ENCODE measurements around the gene FAAP20. TPM values are rescaled to one million over a fixed set of nuclear protein-coding genes. Genes with fewer than 3 reads are reported as not detected.
A peak's percentile ranks its signal among the peaks of the same experiment; 100 is the strongest.

Gene FAAP20
- total RNA-seq, 2 donors from 2014 or later, result 35.4 to 41.4 TPM

DNA sequence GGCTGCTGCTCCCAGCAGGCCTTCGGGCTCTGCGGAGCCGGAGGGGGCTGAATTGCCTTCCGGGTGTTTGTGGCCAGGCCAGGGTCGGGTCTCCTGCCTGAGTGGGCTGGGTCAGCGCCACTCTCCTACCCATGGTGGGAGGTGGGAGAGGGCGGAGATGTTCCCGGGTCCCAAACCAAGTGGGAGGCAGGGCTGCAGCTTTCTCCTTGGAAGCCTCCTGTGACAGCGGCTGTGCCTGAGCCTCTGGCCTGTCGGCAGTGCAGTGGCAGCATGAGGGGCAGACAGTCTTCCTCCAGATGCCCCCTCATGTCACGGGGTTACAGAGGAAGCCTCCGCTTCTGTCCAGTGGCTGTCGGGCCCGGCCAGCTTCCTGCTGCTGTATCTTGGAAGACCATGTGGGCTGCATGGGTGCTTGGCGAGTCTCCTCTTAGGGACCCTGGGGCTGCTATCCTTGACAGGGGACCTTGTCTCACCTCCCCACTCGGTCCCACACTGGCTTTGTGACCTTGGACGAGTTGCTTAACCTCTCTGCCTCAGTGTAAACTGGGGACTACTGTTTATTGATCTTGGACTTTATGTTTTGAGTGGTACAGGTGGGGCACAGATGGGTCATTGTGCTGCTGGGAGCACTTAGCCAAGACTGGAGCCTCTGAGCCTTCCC, 37.8 kb upstream of the FAAP20 start:
- ATAC-seq (no peak), DNase-seq (no peak)
- intact Hi-C loops (cut with DNase I), result loop anchor here (5.0 to 10.0 kb wide), 2 partner anchors 70 to 72 kb away; no protein-coding TSS in a partner anchor

DNA sequence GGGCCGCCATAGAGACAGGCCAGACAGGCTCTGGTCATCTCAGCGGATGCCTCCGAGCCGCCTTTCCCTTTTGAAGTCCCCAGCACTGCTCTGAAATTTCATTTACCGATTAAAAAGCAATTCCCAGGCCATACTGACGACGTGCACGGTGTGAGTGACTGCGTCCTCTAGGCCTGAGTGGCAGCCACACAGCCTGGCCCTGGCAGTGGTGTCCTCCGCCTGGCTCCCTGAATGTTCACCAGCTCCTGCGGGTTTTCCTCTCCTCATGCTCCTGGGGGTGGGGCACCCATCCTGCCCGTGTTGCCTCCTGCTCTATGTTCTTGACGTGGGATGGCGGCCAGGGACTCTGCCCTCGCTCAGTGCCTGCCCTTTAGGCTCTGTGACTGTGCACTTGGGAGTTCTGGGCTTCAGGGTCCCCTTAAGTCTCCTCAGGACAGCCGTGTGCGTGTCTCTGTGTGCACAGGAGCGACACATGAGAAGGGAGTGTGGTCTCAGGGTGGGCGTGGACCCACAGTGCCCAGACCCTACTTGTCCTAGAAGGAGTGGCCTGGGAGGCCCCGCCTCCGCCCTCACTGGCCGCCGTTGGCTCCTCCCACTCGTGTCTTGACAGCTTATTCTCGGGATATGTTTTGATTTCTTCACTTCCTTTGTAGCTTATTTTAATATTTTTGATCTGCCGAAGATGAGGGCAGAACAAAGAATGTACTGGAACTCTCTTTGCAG, 37.1 kb upstream of the FAAP20 start:
- intact Hi-C loops (cut with DNase I), result loop anchor here (5.0 to 10.0 kb wide), 2 partner anchors 71 to 73 kb away; no protein-coding TSS in a partner anchor
- ATAC-seq, result peak; percentile 16 to 27
- DNase-seq, result peak; percentile 87

DNA sequence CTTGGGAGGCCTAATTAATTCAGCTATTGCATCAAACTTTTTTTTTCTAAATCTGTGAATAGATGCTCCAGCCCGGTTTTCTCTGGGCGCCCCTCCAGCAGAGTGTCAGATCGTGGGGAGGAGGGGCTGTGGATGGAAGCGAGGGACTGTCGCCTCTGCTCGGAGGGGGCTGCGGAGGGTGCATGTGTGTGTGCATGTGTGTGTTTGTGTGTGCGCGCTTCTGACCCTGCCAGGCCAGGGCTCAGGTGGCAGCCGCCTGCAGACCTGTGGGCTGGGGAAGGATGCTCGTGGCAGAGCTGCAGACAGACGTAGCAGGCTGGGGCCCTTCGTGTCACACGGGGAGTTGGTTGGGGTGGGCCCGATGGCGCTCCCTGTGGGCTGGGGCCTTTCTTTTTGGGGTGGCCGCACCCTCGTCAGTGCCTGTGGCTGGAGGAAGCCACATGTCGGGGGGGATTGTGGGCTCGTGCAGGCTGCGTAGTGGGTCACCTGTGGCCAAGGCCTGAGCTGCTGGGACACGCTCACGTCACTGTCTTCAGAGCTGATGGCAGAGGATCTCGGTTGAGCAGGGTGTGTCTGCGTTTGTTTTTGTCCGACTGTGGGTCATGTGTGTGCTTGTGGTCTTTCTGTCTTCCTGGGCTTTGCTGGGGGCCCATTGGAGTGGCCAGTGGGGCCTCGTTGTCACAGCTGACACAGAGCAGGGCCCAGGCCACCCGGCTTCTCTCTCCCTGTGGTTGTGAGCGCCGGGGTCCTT, 36.4 kb upstream of the FAAP20 start:
- no peak for DNase-seq
- intact Hi-C loops (cut with DNase I), result loop anchor here (5.0 to 10.0 kb wide), 2 partner anchors 71 to 74 kb away; no protein-coding TSS in a partner anchor
- ATAC-seq, result no peak

DNA sequence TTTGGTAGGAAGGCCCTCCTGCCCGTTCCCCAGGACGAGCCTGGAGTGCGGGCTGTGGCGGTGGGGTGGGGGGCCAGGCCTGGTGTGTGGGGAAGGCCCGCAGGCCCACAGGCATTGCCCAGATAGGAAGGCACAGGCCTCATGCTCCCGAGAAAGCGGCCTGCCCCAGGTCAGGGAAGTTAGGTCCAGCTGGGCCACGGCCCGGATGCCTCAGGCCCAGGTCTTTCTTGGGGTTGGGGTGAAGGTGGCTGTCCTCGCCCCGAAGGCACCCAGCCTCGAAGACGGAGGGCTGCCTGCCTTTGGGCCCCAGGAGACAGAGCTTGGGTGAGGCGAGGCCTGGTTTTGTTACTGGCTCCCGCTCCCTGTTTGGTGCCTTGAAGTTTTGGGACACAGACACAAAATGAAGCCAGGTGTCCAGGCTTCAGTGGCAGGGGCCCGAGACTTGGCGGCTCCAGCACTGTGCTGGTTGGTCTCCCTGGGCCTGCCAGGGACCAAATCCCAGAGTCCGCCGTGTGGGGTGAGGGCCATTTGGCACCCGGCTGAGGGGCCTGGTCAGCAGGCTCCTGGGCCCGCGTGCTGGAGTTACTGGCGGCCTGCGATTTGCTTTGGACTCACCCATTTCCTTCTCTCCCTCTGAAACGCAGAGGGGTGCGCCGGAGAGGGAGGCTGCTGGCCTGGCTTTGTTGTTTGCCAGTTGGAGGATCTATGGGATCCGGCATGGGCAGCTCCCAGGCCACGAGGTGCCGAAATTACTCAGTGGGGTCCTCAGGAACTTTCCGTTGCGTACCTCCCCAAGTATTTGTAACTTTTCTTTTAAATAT, 35.5 kb upstream of the FAAP20 start:
- intact Hi-C loops (cut with DNase I), result loop anchor here (5.0 to 10.0 kb wide), 2 partner anchors 72 to 75 kb away; no protein-coding TSS in a partner anchor
- DNase-seq, result peak; percentile 74
- ATAC-seq, result peak in 1 of 2 donors; percentile 0

DNA sequence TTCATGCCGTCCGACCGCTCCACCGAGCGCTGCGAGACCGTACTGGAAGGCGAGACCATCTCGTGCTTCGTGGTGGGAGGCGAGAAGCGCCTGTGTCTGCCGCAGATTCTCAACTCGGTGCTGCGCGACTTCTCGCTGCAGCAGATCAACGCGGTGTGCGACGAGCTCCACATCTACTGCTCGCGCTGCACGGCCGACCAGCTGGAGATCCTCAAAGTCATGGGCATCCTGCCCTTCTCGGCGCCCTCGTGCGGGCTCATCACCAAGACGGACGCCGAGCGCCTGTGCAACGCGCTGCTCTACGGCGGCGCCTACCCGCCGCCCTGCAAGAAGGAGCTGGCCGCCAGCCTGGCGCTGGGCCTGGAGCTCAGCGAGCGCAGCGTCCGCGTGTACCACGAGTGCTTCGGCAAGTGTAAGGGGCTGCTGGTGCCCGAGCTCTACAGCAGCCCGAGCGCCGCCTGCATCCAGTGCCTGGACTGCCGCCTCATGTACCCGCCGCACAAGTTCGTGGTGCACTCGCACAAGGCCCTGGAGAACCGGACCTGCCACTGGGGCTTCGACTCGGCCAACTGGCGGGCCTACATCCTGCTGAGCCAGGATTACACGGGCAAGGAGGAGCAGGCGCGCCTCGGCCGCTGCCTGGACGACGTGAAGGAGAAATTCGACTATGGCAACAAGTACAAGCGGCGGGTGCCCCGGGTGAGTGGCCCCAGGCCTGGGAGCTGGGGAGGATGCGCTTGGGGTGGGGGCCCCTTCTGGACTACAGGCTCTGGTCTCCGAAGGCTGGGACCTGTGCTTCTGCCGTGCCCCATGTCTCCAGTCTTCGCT, 34.7 kb upstream of the FAAP20 start:
- intact Hi-C loops (cut with DNase I), result no loop called here
- ATAC-seq (peak; percentile 17 to 33), DNase-seq (peak; percentile 81)

DNA sequence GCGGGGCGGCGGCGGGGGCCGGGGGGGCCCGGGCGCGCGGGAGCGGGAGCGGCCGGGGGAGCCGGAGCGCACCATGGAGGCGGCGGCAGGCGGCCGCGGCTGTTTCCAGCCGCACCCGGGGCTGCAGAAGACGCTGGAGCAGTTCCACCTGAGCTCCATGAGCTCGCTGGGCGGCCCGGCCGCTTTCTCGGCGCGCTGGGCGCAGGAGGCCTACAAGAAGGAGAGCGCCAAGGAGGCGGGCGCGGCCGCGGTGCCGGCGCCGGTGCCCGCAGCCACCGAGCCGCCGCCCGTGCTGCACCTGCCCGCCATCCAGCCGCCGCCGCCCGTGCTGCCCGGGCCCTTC, 34.1 kb upstream of the FAAP20 start:
- intact Hi-C loops (cut with DNase I), result no loop called here
- DNase-seq (peak; percentile 38), ATAC-seq (no peak)

DNA sequence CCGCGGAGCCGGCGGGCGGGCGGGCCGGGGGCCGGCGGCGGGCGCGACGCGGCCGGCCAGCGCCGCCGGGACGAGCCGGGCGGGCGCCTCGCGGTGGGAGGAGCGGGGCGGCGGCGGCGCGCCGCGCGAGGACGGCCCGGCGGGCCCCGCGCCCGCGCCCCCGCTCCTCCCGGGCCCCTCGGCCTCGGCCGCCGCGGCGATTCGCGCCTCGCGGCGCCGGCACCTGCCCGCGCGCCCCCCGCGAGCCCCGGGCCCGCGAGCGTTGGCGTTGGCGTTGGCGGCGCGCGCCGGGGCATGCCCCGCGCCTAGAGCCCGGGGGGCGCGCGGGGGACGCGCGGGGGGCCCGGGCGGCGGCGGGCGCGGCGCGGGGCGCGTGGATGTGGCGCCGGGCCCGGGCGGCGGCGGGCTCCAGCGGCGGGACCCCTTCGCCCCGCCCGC, 33.6 kb upstream of the FAAP20 start, which contains the start of gene SKI:
Gene SKI (plus strand): TSS at position 163 of the 438 bp plus-strand sequence. CDS start 448 bp downstream, outside the sequence.
- no peak for DNase-seq
- intact Hi-C loops (cut with DNase I), result no loop called here

DNA sequence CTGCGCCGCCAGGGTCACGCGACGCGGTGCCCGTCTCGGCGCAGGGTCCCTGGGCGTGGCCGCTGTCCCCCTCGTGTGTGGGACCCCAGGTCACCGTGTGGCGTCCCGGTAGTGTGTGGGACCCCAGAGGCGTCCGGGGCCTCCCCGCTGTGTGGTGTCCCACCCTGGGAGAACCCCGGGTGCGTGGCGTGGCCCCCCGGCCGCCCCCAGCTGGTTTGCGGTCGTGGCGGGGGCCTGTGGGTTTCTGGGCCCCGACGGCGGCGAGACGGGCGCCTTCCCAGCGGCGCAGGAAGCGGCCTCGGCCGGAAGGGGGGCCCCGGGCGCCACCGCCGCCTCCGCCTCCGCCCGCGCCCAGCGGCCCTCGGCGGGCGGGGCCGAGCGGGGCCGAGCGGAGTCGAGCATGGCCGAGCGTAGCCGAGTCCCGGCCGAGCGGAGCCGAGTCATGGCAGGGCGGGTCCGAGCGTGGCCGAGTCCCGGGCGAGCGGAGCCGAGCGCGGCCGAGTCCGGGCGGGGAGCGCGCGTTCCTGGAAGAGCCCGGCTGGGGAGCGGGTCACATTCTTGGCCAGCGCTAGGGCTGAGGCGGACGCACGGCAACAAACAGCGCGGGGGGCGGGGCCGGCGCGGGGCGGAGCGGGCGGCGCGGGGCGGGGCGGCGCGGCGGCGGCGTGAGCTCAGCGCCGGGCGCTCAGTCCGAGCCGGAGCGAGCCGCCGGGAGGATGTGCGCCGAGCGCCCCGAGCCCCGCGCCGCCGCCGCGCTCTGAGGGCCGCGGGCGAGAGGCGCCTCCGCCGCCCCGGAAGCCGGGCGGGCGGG, 33.0 kb upstream of the FAAP20 start:
- DNase-seq (peak; percentile 97), ATAC-seq (peak; percentile 84 to 87)
- intact Hi-C loops (cut with DNase I), result no loop called here

More for the DNA sequence above, 33.6 kb upstream of the FAAP20 start, which contains the start of gene SKI:
- ATAC-seq, result no peak

DNA sequence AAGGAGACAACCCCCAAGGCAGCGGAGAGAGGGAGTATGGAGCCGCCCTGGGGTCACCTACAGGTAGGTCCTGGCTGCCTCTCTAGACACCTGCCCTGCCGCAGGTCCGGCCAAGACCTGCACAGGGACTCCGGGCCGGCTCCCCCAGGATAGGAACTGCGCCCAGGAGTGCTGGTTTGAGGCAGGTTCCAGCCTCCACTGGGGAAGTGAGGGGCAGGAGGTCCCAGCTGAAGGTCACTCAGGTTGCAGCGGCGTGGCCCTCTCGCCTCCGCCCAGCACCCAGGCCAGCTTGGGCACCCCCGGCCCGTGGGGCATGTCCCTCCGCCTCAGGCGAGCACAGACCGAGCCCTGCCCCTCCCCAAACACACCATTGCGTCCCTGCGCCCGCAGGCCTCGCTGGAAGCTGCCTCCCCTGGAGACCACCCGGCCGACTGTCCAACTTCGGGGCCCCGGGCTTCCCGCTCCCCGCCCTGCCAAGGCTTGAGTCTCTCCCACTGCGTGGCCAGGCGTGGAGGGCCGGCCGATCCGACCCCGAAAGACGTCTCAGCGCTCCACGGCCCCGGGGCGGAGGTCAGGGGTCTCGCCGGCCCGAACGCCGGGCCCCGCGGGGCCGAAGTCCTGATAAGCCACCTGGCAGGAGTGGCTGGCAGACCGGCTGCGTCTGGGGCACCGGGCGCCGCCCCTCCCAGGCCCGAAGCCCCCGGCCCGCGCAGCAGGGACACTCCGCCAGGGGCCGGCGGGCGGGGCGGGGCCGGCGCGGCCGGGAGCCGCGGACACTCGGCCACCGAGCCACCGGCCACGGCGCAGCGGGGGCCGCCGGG, 32.2 kb upstream of the FAAP20 start:
- ATAC-seq (peak; percentile 0 to 3), DNase-seq (no peak)
- intact Hi-C loops (cut with DNase I), result no loop called here

DNA sequence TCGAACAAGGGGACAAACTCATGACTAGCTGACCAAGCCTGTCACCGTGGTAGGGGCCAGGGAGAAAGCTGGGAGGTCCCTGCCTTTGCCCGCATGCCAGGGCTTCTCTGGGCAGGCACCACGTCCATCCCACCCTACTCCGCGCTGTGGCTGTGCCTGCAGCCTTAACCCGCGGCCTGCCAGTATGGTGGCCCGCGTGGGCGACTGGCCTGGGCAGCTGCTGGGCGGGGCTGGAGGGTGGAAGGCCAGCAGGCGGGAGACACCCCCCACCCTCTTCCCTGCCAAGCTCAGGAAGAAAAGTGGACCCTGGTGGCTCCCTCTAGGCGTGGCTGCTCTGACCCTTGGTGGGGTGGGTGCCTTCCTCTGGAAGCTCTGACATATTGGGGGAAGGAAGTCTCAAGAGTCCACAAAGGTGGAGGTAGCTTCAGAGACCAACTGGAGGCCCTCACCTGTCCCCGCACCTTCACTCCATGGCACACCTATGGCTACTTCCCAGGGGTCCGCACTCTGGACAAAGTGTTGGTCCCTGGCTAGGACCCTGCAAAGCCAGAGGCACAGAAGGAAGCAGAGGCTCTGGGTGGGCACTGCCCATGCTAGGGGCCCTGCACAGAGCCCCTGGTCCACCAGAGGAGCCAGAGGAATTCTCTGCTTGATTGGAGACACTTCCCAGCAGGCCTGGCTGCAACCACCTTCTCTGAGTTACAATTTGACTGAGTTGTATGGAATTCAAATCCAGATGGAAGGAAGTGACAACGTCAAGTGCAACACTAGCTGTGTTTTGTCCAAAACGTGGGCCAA, 30.3 kb upstream of the FAAP20 start:
- DNase-seq (no peak), ATAC-seq (no peak)
- intact Hi-C loops (cut with DNase I), result no loop called here

DNA sequence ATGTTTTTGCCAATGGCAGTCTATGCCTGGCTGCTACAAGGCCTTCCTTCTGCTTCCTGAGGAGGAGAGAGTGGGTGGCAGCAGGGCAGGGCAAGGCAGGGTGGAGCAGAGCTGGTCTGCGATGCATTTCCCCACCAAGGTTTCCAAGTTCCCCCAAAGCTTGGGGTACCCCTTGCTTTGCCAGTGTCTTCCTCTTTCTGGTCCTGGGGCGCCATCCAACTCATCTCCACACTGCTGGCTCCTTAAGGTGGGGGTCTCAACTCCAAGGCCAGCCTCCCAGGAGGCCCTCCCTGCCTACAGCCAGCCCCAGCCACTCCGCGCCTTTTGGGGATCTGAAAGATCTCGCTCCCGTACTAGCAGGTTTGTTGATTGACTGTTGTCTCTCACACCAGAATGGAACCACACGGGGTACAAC, 29.6 kb upstream of the FAAP20 start:
- ATAC-seq, result no peak
- intact Hi-C loops (cut with DNase I), result no loop called here
- DNase-seq, result no peak

DNA sequence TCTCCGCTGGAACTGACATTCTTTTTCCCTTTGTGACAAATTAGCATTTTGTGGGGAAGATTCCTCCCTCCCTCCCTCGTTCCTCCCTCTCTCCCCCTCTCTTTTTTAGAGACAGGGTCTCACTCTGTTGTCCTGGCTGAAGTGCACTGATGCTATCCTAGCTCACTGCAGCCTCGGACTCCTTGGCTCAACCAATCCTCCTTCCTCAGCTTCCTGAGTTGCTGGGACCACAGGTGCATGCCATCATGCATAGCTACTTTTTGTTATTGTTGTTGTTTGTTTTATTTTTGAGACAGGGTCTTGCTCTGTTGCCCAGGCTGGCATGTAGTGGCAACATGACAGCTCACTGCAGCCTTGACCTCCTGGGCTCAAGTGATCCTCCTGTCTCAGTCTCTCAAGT, 26.7 kb upstream of the FAAP20 start:
- intact Hi-C loops (cut with DNase I), result no loop called here
- DNase-seq (no peak), ATAC-seq (no peak)

DNA sequence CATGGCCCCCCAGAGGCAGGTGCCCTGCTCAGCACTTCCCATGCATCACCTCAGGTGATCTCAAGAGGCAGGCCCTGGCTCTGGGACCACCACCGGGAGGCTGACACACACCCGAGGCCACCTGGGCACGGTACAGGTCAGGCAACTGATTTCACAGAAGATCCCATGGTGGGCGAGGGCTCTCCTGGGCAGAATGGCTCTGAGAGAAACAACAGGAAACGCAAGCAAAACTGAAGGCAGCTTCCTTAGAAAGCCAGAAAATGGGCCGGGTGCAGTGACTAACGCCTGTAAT, 22.1 kb upstream of the FAAP20 start:
- intact Hi-C loops (cut with DNase I), result no loop called here
- ATAC-seq (no peak), DNase-seq (no peak)

DNA sequence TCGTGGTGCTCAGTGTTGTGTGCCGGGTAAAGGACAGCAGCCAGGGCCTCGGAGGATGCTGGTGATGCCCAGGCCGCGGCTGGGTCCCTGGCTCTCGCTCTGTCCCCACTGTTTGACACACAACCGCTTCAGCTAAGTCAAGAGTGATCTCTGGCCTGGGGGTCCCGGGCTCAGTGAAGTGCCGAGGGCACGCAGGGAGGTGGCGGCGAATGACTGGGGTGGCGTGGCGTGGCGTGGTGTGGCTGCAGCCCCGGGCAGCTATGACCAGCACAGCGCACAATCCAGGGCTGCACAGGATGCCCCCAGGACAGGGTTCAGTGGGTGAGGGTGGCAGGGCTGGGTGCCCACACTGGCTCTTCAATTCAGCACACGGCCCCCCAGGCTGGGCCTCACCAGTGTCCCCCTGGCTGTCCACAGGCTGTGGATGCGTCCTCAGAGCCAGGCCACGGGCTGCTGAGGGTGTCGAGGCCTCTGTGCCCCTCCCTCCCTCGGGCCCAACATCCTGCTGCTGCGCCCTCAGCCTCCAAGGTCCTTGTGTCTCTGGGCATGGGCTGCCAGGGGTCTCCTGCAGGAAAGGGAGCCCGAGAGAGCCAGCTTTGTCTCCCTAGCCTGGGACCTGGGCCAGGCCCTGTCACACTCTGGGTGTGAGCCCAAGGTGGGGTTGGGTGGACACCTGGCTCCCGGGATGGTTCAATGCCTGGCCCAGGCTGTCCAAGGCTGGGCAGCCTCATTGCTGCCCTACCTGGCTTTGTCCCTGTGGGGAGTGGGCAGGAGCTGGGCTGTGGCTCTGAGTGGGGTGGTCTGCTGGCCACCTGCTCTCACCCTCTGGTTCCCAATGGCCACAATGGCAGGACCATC, 21.6 kb upstream of the FAAP20 start:
- intact Hi-C loops (cut with DNase I), result no loop called here
- DNase-seq (no peak), ATAC-seq (no peak)

DNA sequence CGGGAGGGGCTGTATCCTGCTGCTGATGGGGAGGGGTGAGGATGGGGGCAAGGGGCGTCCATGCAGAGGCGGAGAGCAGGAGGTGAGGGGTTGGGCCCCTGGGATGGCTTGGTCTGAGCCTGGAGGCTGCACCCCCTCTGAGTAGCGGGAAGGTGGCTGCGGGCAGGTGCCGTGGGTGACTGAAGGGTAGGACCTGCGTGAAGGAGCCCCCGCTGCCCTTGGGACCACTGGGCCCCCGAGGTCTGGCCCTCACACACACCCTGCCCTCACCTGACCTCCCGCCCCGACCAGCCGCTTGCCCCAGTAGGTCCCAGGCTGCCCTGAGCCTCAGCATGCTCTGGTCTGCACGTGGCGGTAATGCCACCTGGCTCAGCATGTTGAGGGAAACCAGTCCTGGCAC, 20.8 kb upstream of the FAAP20 start:
- DNase-seq (no peak), ATAC-seq (no peak)
- intact Hi-C loops (cut with DNase I), result no loop called here

Measured in left cardiac atrium (tissue), 4 donors.